OCI-LY7 (cell line): Measurements from ENCODE around the gene GPS1.

ENCODE experiments used
- EZH2phosphoT487 ChIP-seq: fragments of 200-600 bp; sonication (generic); IDR thresholded peaks from 2 replicates; pipeline ENCODE4 v1.6.1; 2018; ENCODE audit warnings: low read depth, borderline replicate concordance, mild to moderate bottlenecking, mixed run types, antibody characterized with exemption, low read length, moderate library complexity, mixed read lengths
- TF ChIP-seq, protein P1 (sequence below): fragments of 200-600 bp; sonication (generic); conservative IDR thresholded peaks from 2 replicates; pipeline ENCODE4 v1.5.1; 2014; ENCODE audit warnings: mild to moderate bottlenecking, antibody characterized with exemption, low read length, moderate library complexity, mixed read lengths

DNA sequence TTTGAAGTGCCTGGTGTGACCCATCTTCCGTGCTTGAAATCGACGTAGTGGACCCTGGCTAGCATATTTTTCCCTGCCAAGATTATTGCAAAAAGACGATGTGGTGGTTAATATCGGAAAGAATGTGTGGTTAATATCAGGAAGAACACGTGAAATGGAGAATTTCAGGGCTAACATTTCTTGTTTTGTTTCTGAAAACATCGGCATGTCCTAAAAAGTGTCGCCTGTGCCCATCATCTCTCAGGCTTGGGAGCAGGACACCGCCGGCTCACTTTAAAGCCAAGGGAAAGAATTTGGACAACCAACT lies 13.9 kb upstream of the GPS1 start:
- TF ChIP-seq, protein P1, sequence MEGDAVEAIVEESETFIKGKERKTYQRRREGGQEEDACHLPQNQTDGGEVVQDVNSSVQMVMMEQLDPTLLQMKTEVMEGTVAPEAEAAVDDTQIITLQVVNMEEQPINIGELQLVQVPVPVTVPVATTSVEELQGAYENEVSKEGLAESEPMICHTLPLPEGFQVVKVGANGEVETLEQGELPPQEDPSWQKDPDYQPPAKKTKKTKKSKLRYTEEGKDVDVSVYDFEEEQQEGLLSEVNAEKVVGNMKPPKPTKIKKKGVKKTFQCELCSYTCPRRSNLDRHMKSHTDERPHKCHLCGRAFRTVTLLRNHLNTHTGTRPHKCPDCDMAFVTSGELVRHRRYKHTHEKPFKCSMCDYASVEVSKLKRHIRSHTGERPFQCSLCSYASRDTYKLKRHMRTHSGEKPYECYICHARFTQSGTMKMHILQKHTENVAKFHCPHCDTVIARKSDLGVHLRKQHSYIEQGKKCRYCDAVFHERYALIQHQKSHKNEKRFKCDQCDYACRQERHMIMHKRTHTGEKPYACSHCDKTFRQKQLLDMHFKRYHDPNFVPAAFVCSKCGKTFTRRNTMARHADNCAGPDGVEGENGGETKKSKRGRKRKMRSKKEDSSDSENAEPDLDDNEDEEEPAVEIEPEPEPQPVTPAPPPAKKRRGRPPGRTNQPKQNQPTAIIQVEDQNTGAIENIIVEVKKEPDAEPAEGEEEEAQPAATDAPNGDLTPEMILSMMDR = no peak
- no peak for TF ChIP-seq EZH2phosphoT487
